ENCODE data around the gene LCA5L. TPM values are rescaled to one million over a fixed set of nuclear protein-coding genes. Genes with fewer than 3 reads are reported as not detected.

The LCA5L gene
- total RNA-seq, 1 donor from 2014 or later = 2.2 TPM

DNA sequence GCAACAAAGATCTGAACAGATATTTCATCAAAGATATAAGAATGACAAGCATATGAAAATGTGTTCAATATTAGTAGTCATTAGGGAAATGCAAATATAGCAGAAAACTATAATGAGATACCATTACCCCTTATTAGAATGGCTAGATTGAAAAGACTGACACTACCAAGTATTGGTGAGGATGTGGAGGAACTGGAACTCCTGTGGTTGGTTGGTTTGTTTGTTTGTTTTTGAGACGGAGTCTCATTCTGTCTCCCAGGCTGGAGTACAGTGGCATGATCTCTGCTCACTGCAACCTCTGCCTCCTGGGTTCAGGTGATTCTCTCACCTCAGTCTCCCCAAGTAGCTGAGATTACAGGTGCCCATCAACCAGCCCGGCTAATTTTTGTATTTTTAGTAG lies 77.8 kb downstream of the LCA5L start:
- intact Hi-C loops (cut with DNase I) = no loop called here
- DNase-seq (ENCODE audit: low spot score) (no peak), ATAC-seq (no peak)

DNA sequence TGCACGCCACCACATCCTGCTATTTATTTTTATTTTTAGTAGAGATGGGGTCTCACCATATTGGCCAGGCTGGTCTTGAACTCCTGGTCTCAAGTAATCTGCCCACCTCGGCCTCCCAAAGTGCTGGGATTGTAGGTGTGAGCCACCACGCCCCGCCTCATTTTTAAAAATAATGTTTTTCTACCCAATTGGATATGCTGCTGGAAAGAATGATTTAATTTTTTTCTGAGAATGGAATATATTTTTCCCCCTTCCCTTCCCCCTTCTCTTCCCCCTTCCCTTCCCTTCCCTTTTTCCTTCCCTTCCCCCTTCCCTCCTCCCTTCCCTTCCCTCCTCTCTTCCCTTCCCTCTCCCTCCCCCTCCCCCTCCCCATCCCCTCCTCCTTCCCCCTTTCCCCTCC lies 79.0 kb downstream of the LCA5L start:
- intact Hi-C loops (cut with DNase I) = no loop called here
- ATAC-seq (no peak), DNase-seq (ENCODE audit: low spot score) (no peak)

- DNase-seq (ENCODE audit: low spot score) = no peak
- intact Hi-C loops (cut with DNase I) = no loop called here
- ATAC-seq = no peak
Measured at GRCh38 chr21:39364949-39365348, 80.6 kb downstream of the LCA5L start.

DNA sequence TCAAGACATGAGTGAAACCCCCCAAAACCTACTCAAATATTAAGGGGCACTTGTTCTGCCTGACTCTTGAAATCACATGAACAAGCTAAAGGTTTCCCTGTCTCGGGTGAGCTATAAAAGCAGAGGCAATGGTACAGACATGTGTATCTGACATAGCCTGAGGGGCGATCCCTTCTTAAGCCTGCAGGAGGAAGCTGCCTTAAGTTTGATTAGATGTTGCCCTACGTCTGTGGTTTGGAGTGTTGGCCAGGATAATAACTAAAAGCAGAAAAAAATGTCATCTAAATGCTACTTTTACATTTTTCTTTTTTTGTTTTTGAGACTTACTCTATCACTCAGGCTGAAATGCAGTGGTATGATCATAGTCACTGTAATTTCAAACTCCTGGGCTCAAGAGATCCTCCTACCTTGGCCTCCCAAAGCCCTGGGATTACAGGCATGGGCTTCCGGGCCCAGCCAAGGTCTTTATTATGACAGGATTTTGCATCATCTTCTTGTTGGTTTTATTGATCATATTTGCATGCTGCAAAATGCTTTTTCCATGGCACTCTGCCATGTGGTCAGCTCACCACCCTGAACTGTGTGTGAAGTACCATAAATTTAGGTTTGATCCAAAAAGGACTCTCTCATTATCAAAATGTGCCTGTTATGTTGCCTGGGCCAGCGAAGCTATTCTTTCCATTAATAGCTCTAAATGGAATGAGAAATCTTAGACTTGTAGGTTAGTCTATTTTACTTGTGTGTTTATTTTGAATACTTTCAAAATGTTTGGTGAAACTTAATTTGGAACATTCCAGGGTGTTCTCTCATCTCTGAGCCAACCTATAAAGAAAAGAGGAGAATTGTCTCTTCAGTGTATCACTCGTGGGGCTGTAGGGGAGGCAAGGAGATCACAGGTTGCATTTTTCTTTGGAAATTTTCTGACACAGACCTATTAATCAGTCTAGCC lies 81.7 kb downstream of the LCA5L start:
- no peak for DNase-seq (ENCODE audit: low spot score)
- ATAC-seq = no peak
- intact Hi-C loops (cut with DNase I) = no loop called here

- ATAC-seq = no peak
- DNase-seq (ENCODE audit: low spot score) = no peak
- intact Hi-C loops (cut with DNase I) = no loop called here
Measured at GRCh38 chr21:39362733-39363132, 82.8 kb downstream of the LCA5L start.

- intact Hi-C loops (cut with DNase I) = no loop called here
- no peak for ATAC-seq
Measured at GRCh38 chr21:39359382-39359781, 86.2 kb downstream of the LCA5L start.

More at GRCh38 chr21:39359382-39359781, 86.2 kb downstream of the LCA5L start:
- DNase-seq (ENCODE audit: low spot score) = no peak

Small RNA genes lying within 50 kb of the gene (microRNA-seq; reads per million reads assigned to microRNA genes)
- gene MIR6508 = not detected

Other genes with a start within 250 kb of the LCA5L start
- gene BRWD1, start 132.1 kb downstream of the LCA5L start, total RNA-seq = 71.6 TPM
- 116 TPM for gene HMGN1, start 96.7 kb downstream of the LCA5L start, total RNA-seq
- gene SH3BGR, start 6.2 kb upstream of the LCA5L start, total RNA-seq = 7.9 TPM
- gene B3GALT5, start 167.2 kb upstream of the LCA5L start, total RNA-seq = not detected